ENCODE data around the gene ZFYVE26.

The ZFYVE26 gene

DNA sequence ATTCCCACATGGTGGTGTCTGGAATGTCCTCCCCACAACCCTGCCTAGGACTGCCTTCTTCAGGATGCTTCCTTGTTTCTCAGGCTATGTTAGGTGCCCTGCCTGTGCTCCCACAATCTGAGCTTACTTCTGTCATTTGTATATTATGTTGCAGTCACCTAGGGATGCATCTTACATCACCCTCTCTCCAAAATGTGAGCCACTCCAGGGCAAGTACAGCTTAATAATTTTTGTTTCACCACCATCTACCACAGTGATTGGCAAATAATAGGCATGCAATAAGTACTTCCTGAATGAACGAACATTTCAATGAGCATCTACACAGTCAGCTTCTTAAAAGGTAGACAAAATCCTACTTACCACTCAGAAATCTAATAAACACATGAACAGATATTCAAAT, 37.6 kb downstream of the ZFYVE26 start:
- TF ChIP-seq, protein P1, sequence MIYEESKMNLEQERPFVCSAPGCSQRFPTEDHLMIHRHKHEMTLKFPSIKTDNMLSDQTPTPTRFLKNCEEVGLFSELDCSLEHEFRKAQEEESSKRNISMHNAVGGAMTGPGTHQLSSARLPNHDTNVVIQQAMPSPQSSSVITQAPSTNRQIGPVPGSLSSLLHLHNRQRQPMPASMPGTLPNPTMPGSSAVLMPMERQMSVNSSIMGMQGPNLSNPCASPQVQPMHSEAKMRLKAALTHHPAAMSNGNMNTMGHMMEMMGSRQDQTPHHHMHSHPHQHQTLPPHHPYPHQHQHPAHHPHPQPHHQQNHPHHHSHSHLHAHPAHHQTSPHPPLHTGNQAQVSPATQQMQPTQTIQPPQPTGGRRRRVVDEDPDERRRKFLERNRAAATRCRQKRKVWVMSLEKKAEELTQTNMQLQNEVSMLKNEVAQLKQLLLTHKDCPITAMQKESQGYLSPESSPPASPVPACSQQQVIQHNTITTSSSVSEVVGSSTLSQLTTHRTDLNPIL (CRISPR knock-in tag; IDR thresholded peaks at IDR 0.05; ENCODE audit: low read depth): no peak
- TF ChIP-seq PPARA (CRISPR knock-in tag; IDR thresholded peaks at IDR 0.05; ENCODE audit: borderline replicate concordance): no peak
- no peak for TF ChIP-seq OSR1 (CRISPR knock-in tag; IDR thresholded peaks at IDR 0.05)
- TF ChIP-seq TCF4 (CRISPR knock-in tag; IDR thresholded peaks at IDR 0.05; ENCODE audit: borderline replicate concordance): no peak
- TF ChIP-seq, protein P2, sequence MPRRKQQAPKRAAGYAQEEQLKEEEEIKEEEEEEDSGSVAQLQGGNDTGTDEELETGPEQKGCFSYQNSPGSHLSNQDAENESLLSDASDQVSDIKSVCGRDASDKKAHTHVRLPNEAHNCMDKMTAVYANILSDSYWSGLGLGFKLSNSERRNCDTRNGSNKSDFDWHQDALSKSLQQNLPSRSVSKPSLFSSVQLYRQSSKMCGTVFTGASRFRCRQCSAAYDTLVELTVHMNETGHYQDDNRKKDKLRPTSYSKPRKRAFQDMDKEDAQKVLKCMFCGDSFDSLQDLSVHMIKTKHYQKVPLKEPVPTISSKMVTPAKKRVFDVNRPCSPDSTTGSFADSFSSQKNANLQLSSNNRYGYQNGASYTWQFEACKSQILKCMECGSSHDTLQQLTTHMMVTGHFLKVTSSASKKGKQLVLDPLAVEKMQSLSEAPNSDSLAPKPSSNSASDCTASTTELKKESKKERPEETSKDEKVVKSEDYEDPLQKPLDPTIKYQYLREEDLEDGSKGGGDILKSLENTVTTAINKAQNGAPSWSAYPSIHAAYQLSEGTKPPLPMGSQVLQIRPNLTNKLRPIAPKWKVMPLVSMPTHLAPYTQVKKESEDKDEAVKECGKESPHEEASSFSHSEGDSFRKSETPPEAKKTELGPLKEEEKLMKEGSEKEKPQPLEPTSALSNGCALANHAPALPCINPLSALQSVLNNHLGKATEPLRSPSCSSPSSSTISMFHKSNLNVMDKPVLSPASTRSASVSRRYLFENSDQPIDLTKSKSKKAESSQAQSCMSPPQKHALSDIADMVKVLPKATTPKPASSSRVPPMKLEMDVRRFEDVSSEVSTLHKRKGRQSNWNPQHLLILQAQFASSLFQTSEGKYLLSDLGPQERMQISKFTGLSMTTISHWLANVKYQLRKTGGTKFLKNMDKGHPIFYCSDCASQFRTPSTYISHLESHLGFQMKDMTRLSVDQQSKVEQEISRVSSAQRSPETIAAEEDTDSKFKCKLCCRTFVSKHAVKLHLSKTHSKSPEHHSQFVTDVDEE (CRISPR knock-in tag; IDR thresholded peaks at IDR 0.05): no peak
- TF ChIP-seq ZC3H10 (CRISPR knock-in tag; IDR thresholded peaks at IDR 0.05): no peak
- TF ChIP-seq ZNF8 (CRISPR knock-in tag; IDR thresholded peaks at IDR 0.05): no peak
- TF ChIP-seq PATZ1 (CRISPR knock-in tag; IDR thresholded peaks at IDR 0.05; ENCODE audit: borderline replicate concordance): no peak
- no peak for ATAC-seq

DNA sequence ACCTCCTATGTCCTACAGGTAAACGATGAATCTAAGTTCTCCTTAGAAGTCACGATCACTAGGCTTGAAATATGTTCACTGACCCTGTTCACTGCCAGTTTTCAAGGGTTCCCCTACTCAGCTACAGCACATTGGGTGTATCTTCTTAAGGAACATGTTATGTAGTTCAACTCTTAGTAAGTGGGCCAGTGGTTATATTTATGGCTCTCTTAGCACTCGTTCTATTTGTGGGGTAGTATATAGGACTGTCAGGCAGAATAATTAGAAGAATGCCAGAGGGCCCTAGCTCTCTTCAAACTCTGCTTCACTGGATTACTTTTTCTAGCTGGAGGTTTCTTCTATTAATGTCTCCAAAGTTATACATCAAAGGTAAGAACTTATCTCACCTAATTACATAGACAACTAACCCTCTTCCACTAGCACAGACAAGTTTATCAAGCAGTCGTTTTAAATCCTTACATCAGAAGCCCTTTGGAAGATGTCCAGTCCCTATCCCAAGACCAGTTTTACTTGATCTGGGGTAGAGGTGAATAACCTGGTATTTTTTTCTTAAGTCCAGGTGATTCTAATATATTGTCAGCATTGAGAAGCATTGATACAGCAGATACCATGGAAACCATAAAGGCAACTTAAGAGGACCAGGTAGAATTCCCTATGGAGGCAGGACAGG, 39.6 kb downstream of the ZFYVE26 start:
- TF ChIP-seq, protein P3, sequence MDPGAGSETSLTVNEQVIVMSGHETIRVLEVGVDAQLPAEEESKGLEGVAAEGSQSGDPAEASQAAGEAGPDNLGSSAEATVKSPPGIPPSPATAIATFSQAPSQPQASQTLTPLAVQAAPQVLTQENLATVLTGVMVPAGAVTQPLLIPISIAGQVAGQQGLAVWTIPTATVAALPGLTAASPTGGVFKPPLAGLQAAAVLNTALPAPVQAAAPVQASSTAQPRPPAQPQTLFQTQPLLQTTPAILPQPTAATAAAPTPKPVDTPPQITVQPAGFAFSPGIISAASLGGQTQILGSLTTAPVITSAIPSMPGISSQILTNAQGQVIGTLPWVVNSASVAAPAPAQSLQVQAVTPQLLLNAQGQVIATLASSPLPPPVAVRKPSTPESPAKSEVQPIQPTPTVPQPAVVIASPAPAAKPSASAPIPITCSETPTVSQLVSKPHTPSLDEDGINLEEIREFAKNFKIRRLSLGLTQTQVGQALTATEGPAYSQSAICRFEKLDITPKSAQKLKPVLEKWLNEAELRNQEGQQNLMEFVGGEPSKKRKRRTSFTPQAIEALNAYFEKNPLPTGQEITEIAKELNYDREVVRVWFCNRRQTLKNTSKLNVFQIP (CRISPR knock-in tag; IDR thresholded peaks at IDR 0.05; ENCODE audit: borderline replicate concordance, low read depth): no peak
- TF ChIP-seq ZNF8 (CRISPR knock-in tag; IDR thresholded peaks at IDR 0.05) (no peak), GLIS3 (CRISPR knock-in tag; IDR thresholded peaks at IDR 0.05) (no peak), RARB (CRISPR knock-in tag; IDR thresholded peaks at IDR 0.05) (no peak), ARNTL (CRISPR knock-in tag; IDR thresholded peaks at IDR 0.05; ENCODE audit: borderline replicate concordance, low read depth) (no peak), ZFP3 (CRISPR knock-in tag; IDR thresholded peaks at IDR 0.05) (no peak), PATZ1 (CRISPR knock-in tag; IDR thresholded peaks at IDR 0.05; ENCODE audit: borderline replicate concordance) (no peak), ZFP30 (CRISPR knock-in tag; IDR thresholded peaks at IDR 0.05) (no peak), TCF4 (CRISPR knock-in tag; IDR thresholded peaks at IDR 0.05; ENCODE audit: borderline replicate concordance) (no peak), ZC3H10 (CRISPR knock-in tag; IDR thresholded peaks at IDR 0.05) (no peak), PPARA (CRISPR knock-in tag; IDR thresholded peaks at IDR 0.05; ENCODE audit: borderline replicate concordance) (no peak), TOX (CRISPR knock-in tag; IDR thresholded peaks at IDR 0.05; ENCODE audit: borderline replicate concordance) (no peak), CSRNP3 (CRISPR knock-in tag; IDR thresholded peaks at IDR 0.05) (no peak), CSDC2 (CRISPR knock-in tag; IDR thresholded peaks at IDR 0.05) (no peak)
- TF ChIP-seq, protein P2 (CRISPR knock-in tag; IDR thresholded peaks at IDR 0.05): no peak
- TF ChIP-seq, protein P1 (CRISPR knock-in tag; IDR thresholded peaks at IDR 0.05; ENCODE audit: low read depth): no peak
- no peak for ATAC-seq

All from SK-N-SH treated with all-trans-retinoic acid at 6 μM for 48 hours (cell line).